ENCODE data around the gene ALG14. TPM values are rescaled to one million over a fixed set of nuclear protein-coding genes. Genes with fewer than 3 reads are reported as not detected.
"Not testable (repeated sequence)": the region's sequence is repeated elsewhere in the genome, so short reads cannot be mapped to it uniquely, and the experiment has no call there.

Gene ALG14
- total RNA-seq, 4 donors from 2014 or later: 0.62 to 1.2 (median 0.79) TPM

DNA sequence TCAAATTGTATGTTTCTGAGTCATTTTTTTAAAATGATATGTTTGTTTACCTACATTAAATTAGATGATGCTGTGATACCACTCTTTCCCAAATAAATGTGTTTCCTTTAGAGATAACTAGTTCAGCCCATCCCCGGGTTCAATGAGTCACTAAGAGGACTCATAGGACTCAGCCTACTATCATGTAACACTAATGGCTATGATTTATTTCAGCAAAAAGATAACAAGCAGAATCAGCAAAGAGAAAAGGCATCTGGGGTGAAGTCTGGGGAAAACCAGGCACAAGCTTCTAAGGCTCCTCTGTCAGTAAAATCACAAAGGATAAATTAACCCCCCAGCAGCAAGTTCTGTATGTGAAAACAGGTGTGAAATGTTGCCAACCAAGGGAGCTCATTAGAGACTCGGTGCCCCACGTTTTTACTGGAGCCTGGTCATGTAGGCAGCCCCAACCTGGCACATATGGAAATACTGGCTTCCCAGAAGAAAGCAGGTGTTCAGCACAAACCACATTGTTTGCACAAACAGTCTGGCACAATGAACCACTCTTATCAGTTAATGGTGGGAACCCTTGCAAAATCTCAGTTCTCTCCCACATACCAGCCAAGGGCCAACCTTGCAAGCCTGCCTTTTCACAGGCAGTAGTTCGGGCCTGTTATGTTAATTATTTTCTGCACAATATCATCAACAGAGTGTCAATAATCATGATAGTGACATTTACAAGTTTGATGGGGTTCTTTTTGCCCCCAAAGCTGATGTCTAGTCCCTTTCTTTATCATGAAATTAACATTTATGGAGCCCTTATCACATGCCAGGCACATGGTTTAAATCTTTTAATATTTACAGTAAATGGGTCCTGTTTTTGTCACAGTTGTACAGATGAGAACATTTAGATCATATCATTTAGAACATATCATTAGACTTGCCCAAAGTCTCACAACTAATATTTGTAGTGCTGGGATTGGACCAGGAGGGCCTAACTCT, 122.8 kb downstream of the ALG14 start:
- Histone ChIP-seq H3K4me3 (no peak overlapping the region), H3K27ac (no peak overlapping the region), H3K27me3 (no peaks in the 10 kb centered on the region), H3K4me1 (peaks cover 0 to 15% (median 8%) of the 10 kb centered on the region in 3 donors), H3K36me3 (no peaks in the 10 kb centered on the region), H3K9me3 (no peaks in the 10 kb centered on the region)
- no peak for ATAC-seq
- TF ChIP-seq, protein P1, sequence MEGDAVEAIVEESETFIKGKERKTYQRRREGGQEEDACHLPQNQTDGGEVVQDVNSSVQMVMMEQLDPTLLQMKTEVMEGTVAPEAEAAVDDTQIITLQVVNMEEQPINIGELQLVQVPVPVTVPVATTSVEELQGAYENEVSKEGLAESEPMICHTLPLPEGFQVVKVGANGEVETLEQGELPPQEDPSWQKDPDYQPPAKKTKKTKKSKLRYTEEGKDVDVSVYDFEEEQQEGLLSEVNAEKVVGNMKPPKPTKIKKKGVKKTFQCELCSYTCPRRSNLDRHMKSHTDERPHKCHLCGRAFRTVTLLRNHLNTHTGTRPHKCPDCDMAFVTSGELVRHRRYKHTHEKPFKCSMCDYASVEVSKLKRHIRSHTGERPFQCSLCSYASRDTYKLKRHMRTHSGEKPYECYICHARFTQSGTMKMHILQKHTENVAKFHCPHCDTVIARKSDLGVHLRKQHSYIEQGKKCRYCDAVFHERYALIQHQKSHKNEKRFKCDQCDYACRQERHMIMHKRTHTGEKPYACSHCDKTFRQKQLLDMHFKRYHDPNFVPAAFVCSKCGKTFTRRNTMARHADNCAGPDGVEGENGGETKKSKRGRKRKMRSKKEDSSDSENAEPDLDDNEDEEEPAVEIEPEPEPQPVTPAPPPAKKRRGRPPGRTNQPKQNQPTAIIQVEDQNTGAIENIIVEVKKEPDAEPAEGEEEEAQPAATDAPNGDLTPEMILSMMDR (IDR thresholded peaks at IDR 0.05): no peak
- no peak for TF ChIP-seq POLR2A (IDR thresholded peaks at IDR 0.05)
- TF ChIP-seq POLR2AphosphoS5 (IDR thresholded peaks at IDR 0.05): no peak
- TF ChIP-seq EP300 (IDR thresholded peaks at IDR 0.05): no peak
- WGBS, 2 donors (ENCODE audit: low coverage in 1 of 2): 71 to 100% methylated on average over 2 to 4 of the region's 4 CpGs

DNA sequence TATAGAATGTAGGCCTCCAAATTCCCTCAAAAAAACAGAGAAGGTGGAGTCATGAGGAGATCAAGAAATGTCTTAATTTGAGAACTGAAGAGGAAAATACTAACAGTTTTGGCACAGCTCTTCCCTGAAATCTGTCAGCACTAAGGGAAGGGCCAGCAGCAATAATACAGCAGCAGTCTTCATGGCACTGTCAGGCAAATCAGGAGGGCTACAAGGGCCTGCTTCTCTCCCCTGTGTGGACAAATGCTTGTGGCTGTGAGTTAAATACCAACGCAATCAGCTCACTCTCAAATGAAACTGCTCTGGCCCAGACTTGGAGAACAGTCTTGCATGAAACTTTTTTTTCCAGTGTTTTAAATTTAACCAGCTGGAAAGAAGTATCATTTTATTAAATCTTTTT, 125.3 kb downstream of the ALG14 start:
- TF ChIP-seq POLR2A (IDR thresholded peaks at IDR 0.05): no peak
- TF ChIP-seq, protein P1 (IDR thresholded peaks at IDR 0.05): no peak
- TF ChIP-seq POLR2AphosphoS5 (IDR thresholded peaks at IDR 0.05): no peak
- no peak for TF ChIP-seq EP300 (IDR thresholded peaks at IDR 0.05)
- ATAC-seq: peak; percentile 46
- Histone ChIP-seq H3K4me1 (no peaks in the 10 kb centered on the region), H3K27me3 (no peaks in the 10 kb centered on the region), H3K9me3 (no peaks in the 10 kb centered on the region), H3K27ac (peak overlapping the region in 1 of 4 donors; percentile 11), H3K36me3 (no peaks in the 10 kb centered on the region), H3K4me3 (no peak overlapping the region)
- whole genome bisulfite sequencing, 2 donors (ENCODE audit: low coverage in 1 of 2): 33% methylated on average over 1 of the region's 1 CpG; no CpG with 5 or more reads in 1 of the 2 donors

DNA sequence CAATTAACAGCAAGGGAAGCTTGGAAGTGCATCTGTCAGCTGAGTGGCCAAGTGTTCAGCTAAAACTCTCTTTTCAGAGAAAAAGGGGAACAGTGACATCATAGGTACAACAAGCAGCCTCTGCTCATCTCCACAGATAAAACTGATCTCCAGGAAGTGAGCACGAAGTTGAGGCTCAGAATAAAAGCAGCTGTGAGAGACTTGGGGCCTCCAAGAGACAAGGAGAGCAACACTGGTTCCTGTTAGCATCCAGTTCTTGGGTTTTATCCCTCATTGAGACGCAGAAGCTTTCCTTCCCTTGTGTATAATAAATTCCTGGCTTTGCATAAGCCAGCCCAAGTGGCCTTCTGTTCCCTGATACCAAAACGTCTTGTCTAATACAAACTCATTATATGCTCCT, 125.9 kb downstream of the ALG14 start:
- peak overlapping the region in 1 of 4 donors; percentile 11 for H3K27ac ChIP-seq
- H3K36me3 ChIP-seq: no peaks in the 10 kb centered on the region
- TF ChIP-seq, protein P1 (IDR thresholded peaks at IDR 0.05): no peak
- TF ChIP-seq EP300 (IDR thresholded peaks at IDR 0.05): no peak
- TF ChIP-seq POLR2A (IDR thresholded peaks at IDR 0.05): no peak
- no peak for TF ChIP-seq POLR2AphosphoS5 (IDR thresholded peaks at IDR 0.05)
- no peaks in the 10 kb centered on the region for H3K9me3 ChIP-seq
- H3K27me3 ChIP-seq: no peaks in the 10 kb centered on the region
- no peak overlapping the region for H3K4me3 ChIP-seq
- 40 to 44% methylated on average over 3 of the region's 3 CpGs for WGBS, 2 donors (ENCODE audit: low coverage in 1 of 2)
- ATAC-seq: no peak
- no peaks in the 10 kb centered on the region for H3K4me1 ChIP-seq

DNA sequence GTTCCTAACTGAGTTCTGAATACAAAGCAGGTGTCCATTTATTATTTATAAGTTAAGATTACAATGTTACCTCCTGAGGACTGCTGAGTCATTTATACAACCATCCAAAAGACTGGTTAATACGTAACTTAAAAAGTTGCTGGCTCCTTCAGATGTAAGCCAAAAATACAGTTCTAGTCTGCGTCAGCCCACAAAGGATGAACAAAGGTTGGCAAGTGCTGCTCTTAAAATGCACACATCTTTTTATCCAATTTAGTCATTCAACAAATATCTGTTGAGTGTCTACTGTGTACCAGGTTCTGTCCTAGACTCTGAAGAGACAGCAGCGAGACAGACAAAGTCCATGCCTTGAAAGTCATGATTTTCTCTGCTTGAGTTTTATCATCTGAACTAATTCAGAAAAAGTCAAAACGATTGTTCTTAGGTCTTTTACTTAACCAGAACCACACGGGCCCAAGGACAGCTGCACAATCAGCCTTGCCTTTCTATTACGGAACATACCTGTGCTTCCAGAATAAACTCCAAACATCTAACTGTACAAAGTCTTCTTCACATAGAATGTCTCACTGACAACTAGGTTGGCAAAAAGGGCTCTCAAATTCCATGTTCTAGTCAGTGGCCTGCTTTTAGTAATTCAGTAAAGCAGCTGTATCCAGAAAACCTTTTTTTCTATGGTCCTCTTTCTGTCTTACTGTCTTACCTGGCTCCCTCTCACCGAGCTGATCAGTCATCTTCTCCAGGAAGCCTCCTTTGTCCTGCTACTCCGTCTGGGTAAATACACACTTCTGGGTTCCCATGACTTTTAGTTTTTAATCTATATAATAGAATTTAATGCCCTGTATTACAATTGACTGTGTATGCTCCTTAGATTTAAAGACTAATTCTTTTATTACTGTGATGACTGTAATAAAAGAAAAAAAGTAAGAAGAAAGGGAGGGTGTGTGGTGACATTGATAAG, 130.3 kb downstream of the ALG14 start:
- TF ChIP-seq POLR2AphosphoS5 (IDR thresholded peaks at IDR 0.05) (no peak), POLR2A (IDR thresholded peaks at IDR 0.05) (no peak), EP300 (IDR thresholded peaks at IDR 0.05) (no peak)
- TF ChIP-seq, protein P1 (IDR thresholded peaks at IDR 0.05): no peak
- Histone ChIP-seq H3K27ac (no peak overlapping the region), H3K9me3 (no peaks in the 10 kb centered on the region), H3K4me1 (peaks cover 0 to 18% (median 3%) of the 10 kb centered on the region in 3 donors), H3K4me3 (no peak overlapping the region), H3K36me3 (no peaks in the 10 kb centered on the region), H3K27me3 (no peaks in the 10 kb centered on the region)
- WGBS, 2 donors (ENCODE audit: low coverage in 1 of 2): 72 to 80% methylated on average over 8 of the region's 8 CpGs
- ATAC-seq: no peak

DNA sequence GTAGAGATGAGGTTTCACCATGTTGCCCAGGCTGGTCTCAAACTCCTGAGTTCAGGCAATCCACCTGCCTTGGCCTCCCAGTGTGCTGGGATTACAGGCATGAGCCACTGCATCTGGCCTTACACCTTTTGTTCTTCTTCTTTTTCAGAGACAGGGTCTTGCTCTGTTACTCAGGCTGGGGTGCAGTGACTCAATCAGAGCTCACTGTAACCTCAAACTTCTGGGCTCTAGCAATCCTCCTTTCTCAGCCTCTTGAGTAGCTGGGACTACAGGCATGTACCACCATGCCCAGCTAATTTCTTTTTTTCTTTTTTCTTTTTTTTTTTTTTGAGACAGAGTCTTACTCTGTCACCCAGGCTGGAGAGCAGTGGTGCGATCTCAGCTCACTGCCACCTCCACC, 131.3 kb downstream of the ALG14 start:
- not testable (repeated sequence) for H3K36me3 ChIP-seq, H3K27me3 ChIP-seq, H3K27ac ChIP-seq, H3K9me3 ChIP-seq, H3K4me3 ChIP-seq, ATAC-seq
- 100% methylated on average over 1 of the region's 1 CpG; no CpG with 5 or more reads in 1 of the 2 donors for WGBS, 2 donors (ENCODE audit: low coverage in 1 of 2)
- H3K4me1 ChIP-seq: peaks cover 0 to 28% (median 3%) of the 10 kb centered on the region in 3 donors
